Mesothelial cell of epicardium (in vitro differentiated cells): ENCODE results near the gene VAC14. TPM values are rescaled to one million over a fixed set of nuclear protein-coding genes. Genes with fewer than 3 reads are reported as not detected.

Experiments
- DNase-seq, 2 experiments: peaks; one replicate each; pipeline ENCODE4 v3.0.0; 2021; ENCODE audit warnings: low spot score in 2 of 2; ENCODE audit not compliant: unreplicated experiment in 2 of 2
- H3K27ac Mint-ChIP-seq: 2 replicates; pipeline ENCODE4 v1.8.0; 2021; ENCODE audit warnings: mixed read lengths
- H3K27me3 Mint-ChIP-seq: 2 replicates; pipeline ENCODE4 v1.8.0; 2021; ENCODE audit warnings: low read depth, mixed read lengths
- H3K36me3 Mint-ChIP-seq: 2 replicates; pipeline ENCODE4 v1.8.0; 2021; ENCODE audit warnings: mixed read lengths
- H3K4me1 Mint-ChIP-seq: 2 replicates; pipeline ENCODE4 v1.8.0; 2021; ENCODE audit warnings: mixed read lengths
- H3K4me3 Mint-ChIP-seq: 2 replicates; pipeline ENCODE4 v1.8.0; 2021; ENCODE audit warnings: mild to moderate bottlenecking, moderate library complexity, mixed read lengths
- H3K9me3 Mint-ChIP-seq: 2 replicates; pipeline ENCODE4 v1.8.0; 2021; ENCODE audit warnings: mixed read lengths
- total RNA-seq: library from RNA; stranded (reverse); gene quantifications from 3 replicates; pipeline ENCODE4 v1.2.1, GENCODE V29; 2021
- TF ChIP-seq, protein P1 (sequence below): fragments of 200-600 bp; sonication (generic); IDR thresholded peaks from one replicate; pipeline ENCODE4 v1.5.0; 2021; ENCODE audit warnings: antibody characterized with exemption; ENCODE audit not compliant: unreplicated experiment

Gene VAC14
- total RNA-seq, 1 donor from 2014 or later: 39.1 TPM

DNA sequence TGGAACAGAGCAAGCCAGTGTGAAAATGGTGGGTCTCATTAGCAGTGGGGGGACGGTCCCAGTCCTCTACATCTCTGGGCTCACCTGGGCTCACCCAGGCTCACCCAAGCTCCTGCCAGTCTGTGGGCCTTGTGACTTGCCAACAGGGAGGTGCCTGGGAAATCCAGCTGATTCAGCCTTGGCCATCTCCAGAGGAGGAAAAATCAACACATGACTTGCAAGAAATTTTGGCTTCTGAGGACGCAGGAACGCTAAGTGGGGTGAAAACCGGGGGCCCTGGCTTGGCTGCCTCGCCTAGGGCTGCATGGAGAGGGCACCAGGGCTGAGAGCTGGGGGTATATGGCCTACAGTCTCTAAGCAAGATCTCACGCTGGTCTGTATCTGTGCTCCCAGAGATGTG, 47.7 kb downstream of the VAC14 start:
- H3K4me3 Mint-ChIP-seq: no peak overlapping the region
- no peak for DNase-seq
- H3K4me1 Mint-ChIP-seq: peaks cover 18% of the 10 kb centered on the region
- H3K27ac Mint-ChIP-seq: no peak overlapping the region
- no peaks in the 10 kb centered on the region for H3K27me3 Mint-ChIP-seq
- peaks cover 2% of the 10 kb centered on the region for H3K36me3 Mint-ChIP-seq
- TF ChIP-seq, protein P1, sequence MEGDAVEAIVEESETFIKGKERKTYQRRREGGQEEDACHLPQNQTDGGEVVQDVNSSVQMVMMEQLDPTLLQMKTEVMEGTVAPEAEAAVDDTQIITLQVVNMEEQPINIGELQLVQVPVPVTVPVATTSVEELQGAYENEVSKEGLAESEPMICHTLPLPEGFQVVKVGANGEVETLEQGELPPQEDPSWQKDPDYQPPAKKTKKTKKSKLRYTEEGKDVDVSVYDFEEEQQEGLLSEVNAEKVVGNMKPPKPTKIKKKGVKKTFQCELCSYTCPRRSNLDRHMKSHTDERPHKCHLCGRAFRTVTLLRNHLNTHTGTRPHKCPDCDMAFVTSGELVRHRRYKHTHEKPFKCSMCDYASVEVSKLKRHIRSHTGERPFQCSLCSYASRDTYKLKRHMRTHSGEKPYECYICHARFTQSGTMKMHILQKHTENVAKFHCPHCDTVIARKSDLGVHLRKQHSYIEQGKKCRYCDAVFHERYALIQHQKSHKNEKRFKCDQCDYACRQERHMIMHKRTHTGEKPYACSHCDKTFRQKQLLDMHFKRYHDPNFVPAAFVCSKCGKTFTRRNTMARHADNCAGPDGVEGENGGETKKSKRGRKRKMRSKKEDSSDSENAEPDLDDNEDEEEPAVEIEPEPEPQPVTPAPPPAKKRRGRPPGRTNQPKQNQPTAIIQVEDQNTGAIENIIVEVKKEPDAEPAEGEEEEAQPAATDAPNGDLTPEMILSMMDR: no peak
- no peaks in the 10 kb centered on the region for H3K9me3 Mint-ChIP-seq

DNA sequence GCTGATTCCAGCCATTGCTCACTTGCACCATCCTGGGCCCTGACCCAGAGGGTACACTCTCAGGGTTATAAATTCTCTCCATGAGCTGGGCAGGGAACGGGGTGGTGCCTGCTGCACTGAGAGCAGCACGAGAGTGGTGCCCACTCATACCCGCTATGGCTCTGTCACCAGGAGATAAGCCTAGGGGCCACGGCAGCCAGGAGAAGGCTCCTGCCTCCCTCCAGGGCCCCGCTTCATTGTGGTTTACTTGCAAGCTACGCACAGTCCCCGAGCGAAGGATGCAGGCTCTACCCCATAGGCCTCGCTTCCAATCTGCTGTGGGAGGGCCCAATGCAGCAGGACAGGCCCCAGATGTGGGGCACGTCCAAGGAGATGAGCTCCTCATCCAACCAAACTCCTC, 48.5 kb downstream of the VAC14 start:
- peaks cover 2% of the 10 kb centered on the region for H3K36me3 Mint-ChIP-seq
- H3K4me3 Mint-ChIP-seq: no peak overlapping the region
- no peak for DNase-seq
- H3K27me3 Mint-ChIP-seq: no peaks in the 10 kb centered on the region
- TF ChIP-seq, protein P1: no peak
- peaks cover 20% of the 10 kb centered on the region for H3K4me1 Mint-ChIP-seq
- H3K9me3 Mint-ChIP-seq: no peaks in the 10 kb centered on the region
- no peak overlapping the region for H3K27ac Mint-ChIP-seq

DNA sequence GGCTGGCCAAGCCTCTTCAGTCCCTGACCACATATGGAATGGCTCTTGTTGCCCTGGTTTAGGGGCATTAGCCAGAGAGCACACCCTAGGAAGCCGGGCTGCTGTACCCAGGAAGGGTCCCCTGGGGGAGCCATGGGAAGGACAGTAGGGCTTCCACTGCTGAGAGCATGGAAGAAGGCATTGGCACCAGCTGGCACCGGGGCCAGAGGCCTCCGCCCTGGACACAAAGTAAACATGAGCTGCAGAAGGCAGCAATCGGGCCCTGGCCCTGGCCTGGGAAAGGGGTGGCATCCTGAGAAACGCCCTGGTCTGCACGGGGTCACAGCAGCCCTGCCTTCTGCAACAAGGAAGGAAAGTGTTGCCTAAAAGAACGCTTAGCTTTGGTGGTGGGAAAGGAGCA, 49.4 kb downstream of the VAC14 start:
- no peak overlapping the region for H3K27ac Mint-ChIP-seq
- H3K4me1 Mint-ChIP-seq: peaks cover 20% of the 10 kb centered on the region
- H3K36me3 Mint-ChIP-seq: no peaks in the 10 kb centered on the region
- no peak overlapping the region for H3K4me3 Mint-ChIP-seq
- H3K27me3 Mint-ChIP-seq: no peaks in the 10 kb centered on the region
- H3K9me3 Mint-ChIP-seq: no peaks in the 10 kb centered on the region
- DNase-seq: no peak
- TF ChIP-seq, protein P1: no peak

DNA sequence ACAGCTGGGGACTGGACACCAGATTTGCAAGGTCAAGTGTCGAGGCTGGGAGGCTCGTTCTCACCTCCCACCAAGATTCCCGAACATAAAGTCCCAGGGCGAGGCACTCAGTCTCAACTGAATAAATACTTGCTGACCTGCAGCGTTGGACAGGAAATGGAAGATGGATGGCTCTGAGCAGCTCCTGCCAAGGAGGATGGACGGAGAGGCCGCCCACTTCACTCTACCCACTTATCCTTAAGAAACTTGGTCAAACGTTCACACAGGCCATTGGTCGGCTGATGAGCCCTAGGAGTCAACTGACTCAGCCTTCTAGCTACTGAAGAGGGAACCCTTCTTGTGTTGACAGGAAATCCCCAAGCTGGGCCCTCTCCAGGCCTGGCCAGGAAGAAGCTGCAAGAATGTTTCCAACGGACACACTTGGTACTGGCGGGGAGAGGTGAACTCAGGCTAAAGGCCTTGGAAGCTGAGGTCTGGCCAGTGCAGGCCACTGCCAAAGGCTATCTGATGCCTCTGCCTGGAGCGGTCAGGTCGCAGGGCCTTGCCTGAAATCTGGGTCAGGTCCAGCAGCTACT, 50.0 kb downstream of the VAC14 start:
- no peak for DNase-seq
- peaks cover 20% of the 10 kb centered on the region for H3K4me1 Mint-ChIP-seq
- no peaks in the 10 kb centered on the region for H3K36me3 Mint-ChIP-seq
- H3K4me3 Mint-ChIP-seq: no peak overlapping the region
- no peaks in the 10 kb centered on the region for H3K27me3 Mint-ChIP-seq
- no peaks in the 10 kb centered on the region for H3K9me3 Mint-ChIP-seq
- TF ChIP-seq, protein P1: no peak
- peak overlapping the region; percentile 59 for H3K27ac Mint-ChIP-seq

DNA sequence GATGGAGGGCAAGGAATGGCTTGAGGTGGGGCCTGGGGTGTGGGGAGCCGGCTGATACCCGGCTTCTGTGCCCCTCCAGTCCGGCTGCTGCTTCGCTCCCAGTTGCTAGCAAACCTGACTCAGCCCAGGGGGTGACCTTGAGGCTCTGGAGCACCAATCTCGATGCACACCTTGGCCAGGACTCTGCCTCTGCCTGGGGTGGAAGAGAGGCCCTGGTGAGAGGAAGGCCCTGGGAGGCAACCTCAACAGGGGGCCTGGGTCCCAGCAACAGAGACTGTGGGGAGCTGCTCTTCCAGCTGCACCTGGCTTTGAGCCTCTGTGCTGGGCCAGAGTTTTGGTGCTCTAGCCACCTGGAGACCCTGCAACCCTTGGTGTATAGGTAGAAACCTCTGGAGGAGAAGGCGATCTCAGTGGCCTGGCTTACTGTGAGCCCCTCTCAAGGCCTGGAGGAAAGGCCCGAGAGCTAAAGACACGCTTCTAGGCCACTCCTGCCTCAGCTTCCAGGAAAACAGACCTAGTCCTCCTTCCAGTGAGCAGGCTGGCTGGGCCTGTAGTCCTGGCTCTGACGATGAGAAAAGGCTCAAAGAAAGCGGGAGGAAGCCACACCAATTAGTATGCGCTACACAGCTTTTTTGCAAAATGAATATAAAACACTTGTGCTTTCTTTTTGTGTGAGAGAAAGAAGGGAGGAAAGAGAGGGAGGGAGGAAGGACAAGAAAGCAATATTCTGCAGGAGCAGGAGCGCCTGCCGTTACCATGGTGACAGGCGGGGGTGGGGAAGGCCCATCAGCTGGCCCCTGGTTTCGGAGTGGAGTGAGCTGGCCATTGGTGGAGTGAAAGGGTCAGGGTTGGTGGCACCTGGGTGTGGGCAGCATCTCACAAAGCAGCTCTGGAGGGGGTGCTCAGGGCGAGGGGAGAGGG, 51.0 kb downstream of the VAC14 start:
- no peak for DNase-seq
- Mint-ChIP-seq H3K27me3 (no peaks in the 10 kb centered on the region), H3K36me3 (no peaks in the 10 kb centered on the region), H3K4me1 (peaks cover 20% of the 10 kb centered on the region), H3K4me3 (no peak overlapping the region), H3K27ac (peak overlapping the region; percentile 79), H3K9me3 (no peaks in the 10 kb centered on the region)
- TF ChIP-seq, protein P1: no peak
